Endothelial cell of umbilical vein (primary cell): ENCODE data around the gene PPP2R3B.

Source experiments
- EZH2 ChIP-seq: IDR thresholded peaks from 2 replicates; pipeline ENCODE4 v1.6.1; 2012; ENCODE audit warnings: borderline replicate concordance, low read depth, mild to moderate bottlenecking, moderate library complexity, low read length, inconsistent platforms; ENCODE audit not compliant: severe bottlenecking
- POLR2A ChIP-seq: IDR thresholded peaks from 2 replicates; pipeline ENCODE4 v1.6.1; 2012; ENCODE audit warnings: low read depth, mild to moderate bottlenecking, control low read depth, low read length
- POLR2AphosphoS5 ChIP-seq: IDR thresholded peaks from 2 replicates; pipeline ENCODE4 v1.6.1; 2012; ENCODE audit warnings: low read depth, mild to moderate bottlenecking, control low read depth, low read length, moderate library complexity; ENCODE audit not compliant: insufficient read depth
- TF ChIP-seq, protein P1 (sequence below), 2 donors: IDR thresholded peaks; 1 replicate in 1 of 2; 2 replicates in 1 of 2; pipeline ENCODE4 v1.5.1; 2011; ENCODE audit warnings: low read length in 2 of 2, mild to moderate bottlenecking in 2 of 2, moderate library complexity in 2 of 2, control low read depth in 1 of 2, inconsistent platforms in 1 of 2, low read depth in 1 of 2; ENCODE audit not compliant: insufficient read depth in 1 of 2; ENCODE audit errors: extremely low read depth in 1 of 2

DNA sequence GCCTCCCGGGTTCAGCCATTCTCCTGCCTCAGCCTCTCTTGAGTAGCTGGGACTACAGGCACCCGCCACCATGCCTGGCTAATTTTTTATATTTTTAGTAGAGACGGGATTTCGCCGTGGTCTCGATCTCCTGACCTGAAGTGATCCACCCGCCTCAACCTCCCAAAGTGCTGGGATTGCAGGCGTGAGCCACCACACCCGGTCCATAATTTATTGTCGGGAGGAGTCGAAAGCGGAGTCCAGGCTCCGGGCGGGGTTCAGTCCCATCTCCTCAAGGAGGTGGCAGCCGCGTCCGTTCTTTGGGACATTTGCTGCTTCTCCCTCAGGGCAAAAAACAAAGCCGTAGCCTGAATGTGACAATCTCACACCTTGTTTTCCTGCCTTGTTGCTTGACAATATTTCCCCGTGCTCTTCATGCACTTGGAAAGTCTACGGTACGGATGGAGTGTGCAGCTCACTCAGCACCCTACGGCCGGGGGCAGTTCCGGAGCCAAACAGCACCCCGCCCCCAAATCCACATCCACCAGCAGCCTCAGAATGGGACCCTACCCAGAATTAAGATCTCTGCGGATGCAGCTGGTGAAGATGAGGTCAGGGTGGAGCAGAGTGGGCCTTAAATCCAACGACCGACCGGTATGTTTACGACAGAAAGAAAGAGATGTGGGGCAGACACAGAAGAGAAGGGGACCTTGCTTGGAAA lies 77.7 kb downstream of the PPP2R3B start:
- TF ChIP-seq POLR2A (no peak), EZH2 (no peak), POLR2AphosphoS5 (no peak)
- TF ChIP-seq, protein P1, sequence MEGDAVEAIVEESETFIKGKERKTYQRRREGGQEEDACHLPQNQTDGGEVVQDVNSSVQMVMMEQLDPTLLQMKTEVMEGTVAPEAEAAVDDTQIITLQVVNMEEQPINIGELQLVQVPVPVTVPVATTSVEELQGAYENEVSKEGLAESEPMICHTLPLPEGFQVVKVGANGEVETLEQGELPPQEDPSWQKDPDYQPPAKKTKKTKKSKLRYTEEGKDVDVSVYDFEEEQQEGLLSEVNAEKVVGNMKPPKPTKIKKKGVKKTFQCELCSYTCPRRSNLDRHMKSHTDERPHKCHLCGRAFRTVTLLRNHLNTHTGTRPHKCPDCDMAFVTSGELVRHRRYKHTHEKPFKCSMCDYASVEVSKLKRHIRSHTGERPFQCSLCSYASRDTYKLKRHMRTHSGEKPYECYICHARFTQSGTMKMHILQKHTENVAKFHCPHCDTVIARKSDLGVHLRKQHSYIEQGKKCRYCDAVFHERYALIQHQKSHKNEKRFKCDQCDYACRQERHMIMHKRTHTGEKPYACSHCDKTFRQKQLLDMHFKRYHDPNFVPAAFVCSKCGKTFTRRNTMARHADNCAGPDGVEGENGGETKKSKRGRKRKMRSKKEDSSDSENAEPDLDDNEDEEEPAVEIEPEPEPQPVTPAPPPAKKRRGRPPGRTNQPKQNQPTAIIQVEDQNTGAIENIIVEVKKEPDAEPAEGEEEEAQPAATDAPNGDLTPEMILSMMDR (IDR thresholded peaks at IDR 0.05; ENCODE audit: extremely low read depth in 1 of 2, insufficient read depth in 1 of 2, low read depth in 1 of 2, low read length in 2 of 2) = no peak
